K562 (cell line): Measurements from ENCODE around the gene ABHD5. TPM values are rescaled to one million over a fixed set of nuclear protein-coding genes. Genes with fewer than 3 reads are reported as not detected.
A peak's percentile ranks its signal among the peaks of the same experiment; 100 is the strongest.

Experiments used
- ARHGAP35 ChIP-seq: fragments of 450-650 bp; IDR thresholded peaks from 2 replicates; pipeline ENCODE4 v1.6.1; 2018; ENCODE audit not compliant: partially characterized antibody
- CUX1 ChIP-seq: fragments of 200-800 bp; sonication (Bioruptor generic); IDR thresholded peaks from 2 replicates; pipeline ENCODE4 v1.6.1; 2016; ENCODE audit warnings: missing genetic modification characterization, missing compliant biosample characterization
- ERF ChIP-seq: fragments of 450-650 bp; formaldehyde crosslinking; IDR thresholded peaks from 2 replicates; pipeline ENCODE4 v1.4.0; 2020; ENCODE audit warnings: mild to moderate bottlenecking, mixed read lengths
- FOXJ3 ChIP-seq: sonication (generic); formaldehyde crosslinking; IDR thresholded peaks from 2 replicates; pipeline ENCODE4 v1.4.0; 2020; ENCODE audit warnings: mild to moderate bottlenecking, missing genetic modification reagents
- KAT2B ChIP-seq: IDR thresholded peaks from one replicate; pipeline ENCODE4 v1.6.1; 2012; ENCODE audit warnings: low read depth, mild to moderate bottlenecking, control low read depth, inconsistent platforms, low read length, moderate library complexity
- POLR3A ChIP-seq: IDR thresholded peaks from 2 replicates; pipeline ENCODE4 v1.6.1; 2011; ENCODE audit warnings: borderline replicate concordance, mild to moderate bottlenecking, moderate library complexity; ENCODE audit not compliant: insufficient read length, insufficient read depth; ENCODE audit errors: extremely low read depth
- RFX1 ChIP-seq: fragments of 450-650 bp; IDR thresholded peaks from 2 replicates; pipeline ENCODE4 v1.6.1; 2016; ENCODE audit warnings: mild to moderate bottlenecking, moderate library complexity
- SIRT6 ChIP-seq: IDR thresholded peaks from one replicate; pipeline ENCODE4 v1.6.1; 2012; ENCODE audit warnings: low read depth, mild to moderate bottlenecking, control low read depth, inconsistent platforms, low read length, moderate library complexity
- STAT5A ChIP-seq: IDR thresholded peaks from 2 replicates; pipeline ENCODE4 v1.6.1; 2012; ENCODE audit warnings: low read length, inconsistent platforms, borderline replicate concordance
- SUPT5H ChIP-seq: fragments of 450-650 bp; IDR thresholded peaks from 2 replicates; pipeline ENCODE4 v1.6.1; 2016
- ZNF274 ChIP-seq: IDR thresholded peaks from 2 replicates; pipeline ENCODE4 v1.6.1; 2011; ENCODE audit warnings: low read depth, mild to moderate bottlenecking, low read length, moderate library complexity, borderline replicate concordance
- ZNF280A ChIP-seq: fragments of 450-650 bp; IDR thresholded peaks from 2 replicates; pipeline ENCODE4 v1.6.1; 2018; ENCODE audit warnings: mild to moderate bottlenecking, low read depth; ENCODE audit not compliant: partially characterized antibody
- ZNF354B ChIP-seq: fragments of 250-450 bp; sonication (Bioruptor Pico); IDR thresholded peaks from 2 replicates; pipeline ENCODE4 v1.4.0; 2020
- ZNF57 ChIP-seq: fragments of 450-650 bp; formaldehyde crosslinking; IDR thresholded peaks from 2 replicates; pipeline ENCODE4 v1.4.0; 2020; ENCODE audit warnings: mild to moderate bottlenecking, moderate library complexity
- ZNF586 ChIP-seq: fragments of 450-650 bp; formaldehyde crosslinking; conservative IDR thresholded peaks from 2 replicates; pipeline ENCODE4 v1.4.0; 2020; ENCODE audit warnings: mild to moderate bottlenecking, moderate library complexity
- ZNF695 ChIP-seq: fragments of 450-650 bp; formaldehyde crosslinking; IDR thresholded peaks from 2 replicates; pipeline ENCODE4 v1.4.0; 2020; ENCODE audit warnings: mild to moderate bottlenecking, moderate library complexity
- ZNF717 ChIP-seq: fragments of 250-450 bp; sonication (Bioruptor Pico); IDR thresholded peaks from 2 replicates; pipeline ENCODE4 v1.5.0; 2021
- polyA plus RNA-seq, 8 experiments: library from polyadenylated mRNA; depleted of rRNA in 4 of 8; stranded (reverse) in 5 of 8; unstranded in 3 of 8; fragments of >200 nt; fragmentation: Nextera tagmentation in 2 of 8; fragmentation: Illumina TruSeq in 1 of 8; extraction: Ambion mirVana in 2 of 8; extraction: Trizol in 1 of 8; gene quantifications; 2 replicates each; pipeline versions ENCODE4 v1.2.1 to v1.2.3, GENCODE V29; 2011 to 2014; ENCODE audit warnings: inconsistent platforms in 1 of 8, missing spikeins in 1 of 8
- total RNA-seq, 7 experiments: library from RNA; depleted of rRNA in 6 of 7; stranded (reverse); fragments of >200 nt in 6 of 7; fragmentation: Illumina TruSeq in 2 of 7; extraction: Trizol in 2 of 7; gene quantifications; 2 replicates each; pipeline versions ENCODE4 v1.2.1 to v1.2.3, GENCODE V29; 2011 to 2021; ENCODE audit warnings: low replicate concordance in 1 of 7
- TF ChIP-seq, protein P1 (sequence below): sonication (generic); formaldehyde crosslinking; IDR thresholded peaks from 2 replicates; pipeline ENCODE4 v1.8.0; 2022; ENCODE audit warnings: missing genetic modification reagents, mild to moderate bottlenecking, borderline replicate concordance
- TF ChIP-seq, protein P2 (sequence below): sonication (generic); formaldehyde crosslinking; IDR thresholded peaks from 2 replicates; pipeline ENCODE4 v1.8.0; 2022; ENCODE audit warnings: missing genetic modification reagents, mild to moderate bottlenecking, borderline replicate concordance

The ABHD5 gene
- total and polyA plus RNA-seq, 9 of the 15 experiments (the other 6 are each of a cell fraction or from before 2014, with no cell fraction given), result 27.8 to 61.7 (median 39.9) TPM

DNA sequence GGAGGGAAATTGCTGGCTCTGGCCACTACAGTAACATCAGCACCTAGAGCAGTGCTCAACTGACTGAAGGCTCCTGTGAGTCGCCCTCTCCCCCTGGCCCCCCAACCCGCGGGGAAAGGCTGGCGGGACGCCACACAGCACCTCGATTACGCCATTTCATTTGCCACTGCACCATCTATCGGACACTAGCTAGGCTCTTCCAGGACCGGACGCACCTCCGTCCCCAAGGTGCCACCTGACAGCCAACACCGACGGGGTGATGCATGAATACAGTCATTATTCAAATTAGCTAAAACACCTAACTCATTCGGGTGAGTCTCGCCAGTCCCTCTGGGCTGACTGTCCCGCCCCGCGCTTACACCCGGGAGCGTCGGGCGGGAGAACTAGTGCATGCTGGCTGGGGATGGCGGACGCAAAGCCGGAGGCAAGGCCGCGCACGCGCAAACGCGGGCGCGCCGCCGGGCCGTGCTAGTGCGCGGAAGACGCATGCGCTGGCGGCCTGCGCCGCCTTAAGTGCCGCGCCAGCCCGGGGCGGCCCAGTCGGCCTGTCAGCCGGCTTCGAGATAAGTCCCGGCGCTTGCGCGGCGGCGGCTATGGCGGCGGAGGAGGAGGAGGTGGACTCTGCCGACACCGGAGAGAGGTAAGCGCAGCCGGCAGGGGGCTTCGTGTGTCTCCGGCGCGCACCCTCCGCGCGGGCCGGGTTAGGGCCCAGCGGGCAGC lies at the start of gene ABHD5 (continued):
- TF ChIP-seq ARHGAP35 (no peak), ERF (CRISPR knock-in tag) (no peak; the same call in 1 of the 2 replicates), STAT5A (no peak), FOXJ3 (no peak), ZNF717 (CRISPR knock-in tag) (no peak), ZNF695 (CRISPR knock-in tag) (peak; percentile 67; the same call in 1 of the 2 replicates), ZNF586 (CRISPR knock-in tag) (0 out of 2 replicates have a peak, but pooled peaks have one; percentile 61), POLR3A (no peak), ZNF280A (no peak), ZNF354B (CRISPR knock-in tag) (no peak), SIRT6 (no peak), ZNF57 (CRISPR knock-in tag) (peak; percentile 73), SUPT5H (peak; percentile 95), KAT2B (no peak), RFX1 (no peak), CUX1 (CRISPR knock-in tag) (no peak), ZNF274 (no peak)
- TF ChIP-seq, protein P1, sequence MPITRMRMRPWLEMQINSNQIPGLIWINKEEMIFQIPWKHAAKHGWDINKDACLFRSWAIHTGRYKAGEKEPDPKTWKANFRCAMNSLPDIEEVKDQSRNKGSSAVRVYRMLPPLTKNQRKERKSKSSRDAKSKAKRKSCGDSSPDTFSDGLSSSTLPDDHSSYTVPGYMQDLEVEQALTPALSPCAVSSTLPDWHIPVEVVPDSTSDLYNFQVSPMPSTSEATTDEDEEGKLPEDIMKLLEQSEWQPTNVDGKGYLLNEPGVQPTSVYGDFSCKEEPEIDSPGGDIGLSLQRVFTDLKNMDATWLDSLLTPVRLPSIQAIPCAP (CRISPR knock-in tag), result no peak
- TF ChIP-seq, protein P2, sequence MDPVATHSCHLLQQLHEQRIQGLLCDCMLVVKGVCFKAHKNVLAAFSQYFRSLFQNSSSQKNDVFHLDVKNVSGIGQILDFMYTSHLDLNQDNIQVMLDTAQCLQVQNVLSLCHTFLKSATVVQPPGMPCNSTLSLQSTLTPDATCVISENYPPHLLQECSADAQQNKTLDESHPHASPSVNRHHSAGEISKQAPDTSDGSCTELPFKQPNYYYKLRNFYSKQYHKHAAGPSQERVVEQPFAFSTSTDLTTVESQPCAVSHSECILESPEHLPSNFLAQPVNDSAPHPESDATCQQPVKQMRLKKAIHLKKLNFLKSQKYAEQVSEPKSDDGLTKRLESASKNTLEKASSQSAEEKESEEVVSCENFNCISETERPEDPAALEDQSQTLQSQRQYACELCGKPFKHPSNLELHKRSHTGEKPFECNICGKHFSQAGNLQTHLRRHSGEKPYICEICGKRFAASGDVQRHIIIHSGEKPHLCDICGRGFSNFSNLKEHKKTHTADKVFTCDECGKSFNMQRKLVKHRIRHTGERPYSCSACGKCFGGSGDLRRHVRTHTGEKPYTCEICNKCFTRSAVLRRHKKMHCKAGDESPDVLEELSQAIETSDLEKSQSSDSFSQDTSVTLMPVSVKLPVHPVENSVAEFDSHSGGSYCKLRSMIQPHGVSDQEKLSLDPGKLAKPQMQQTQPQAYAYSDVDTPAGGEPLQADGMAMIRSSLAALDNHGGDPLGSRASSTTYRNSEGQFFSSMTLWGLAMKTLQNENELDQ (CRISPR knock-in tag), result no peak
